ENCODE results near the gene ERCC1. TPM values are rescaled to one million over a fixed set of nuclear protein-coding genes. Genes with fewer than 3 reads are reported as not detected.

The ERCC1 gene
- total and polyA plus RNA-seq, 2 of the 13 experiments (the other 11 are each of a cell fraction or from before 2014, with no cell fraction given): 40.0 to 66.4 TPM

GRCh38 chr19:45424191-45425058, 708 bp upstream of the ERCC1 start (continued):
- TF ChIP-seq, protein P1, sequence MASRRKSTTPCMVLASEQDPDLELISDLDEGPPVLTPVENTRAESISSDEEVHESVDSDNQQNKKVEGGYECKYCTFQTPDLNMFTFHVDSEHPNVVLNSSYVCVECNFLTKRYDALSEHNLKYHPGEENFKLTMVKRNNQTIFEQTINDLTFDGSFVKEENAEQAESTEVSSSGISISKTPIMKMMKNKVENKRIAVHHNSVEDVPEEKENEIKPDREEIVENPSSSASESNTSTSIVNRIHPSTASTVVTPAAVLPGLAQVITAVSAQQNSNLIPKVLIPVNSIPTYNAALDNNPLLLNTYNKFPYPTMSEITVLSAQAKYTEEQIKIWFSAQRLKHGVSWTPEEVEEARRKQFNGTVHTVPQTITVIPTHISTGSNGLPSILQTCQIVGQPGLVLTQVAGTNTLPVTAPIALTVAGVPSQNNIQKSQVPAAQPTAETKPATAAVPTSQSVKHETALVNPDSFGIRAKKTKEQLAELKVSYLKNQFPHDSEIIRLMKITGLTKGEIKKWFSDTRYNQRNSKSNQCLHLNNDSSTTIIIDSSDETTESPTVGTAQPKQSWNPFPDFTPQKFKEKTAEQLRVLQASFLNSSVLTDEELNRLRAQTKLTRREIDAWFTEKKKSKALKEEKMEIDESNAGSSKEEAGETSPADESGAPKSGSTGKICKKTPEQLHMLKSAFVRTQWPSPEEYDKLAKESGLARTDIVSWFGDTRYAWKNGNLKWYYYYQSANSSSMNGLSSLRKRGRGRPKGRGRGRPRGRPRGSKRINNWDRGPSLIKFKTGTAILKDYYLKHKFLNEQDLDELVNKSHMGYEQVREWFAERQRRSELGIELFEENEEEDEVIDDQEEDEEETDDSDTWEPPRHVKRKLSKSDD (CRISPR knock-in tag; IDR thresholded peaks at IDR 0.05; ENCODE audit: low read depth): no peak
- TF ChIP-seq DNMT1 (CRISPR knock-in tag; IDR thresholded peaks at IDR 0.05): no peak
- no peak for TF ChIP-seq MXD4 (CRISPR knock-in tag; IDR thresholded peaks at IDR 0.05)
- no peak for TF ChIP-seq ZFX (CRISPR knock-in tag; IDR thresholded peaks at IDR 0.05; ENCODE audit: low read depth)
- no peak for TF ChIP-seq ZNF562 (CRISPR knock-in tag; IDR thresholded peaks at IDR 0.05; ENCODE audit: borderline replicate concordance)
- TF ChIP-seq TCF7L2 (IDR thresholded peaks at IDR 0.05; ENCODE audit: low read depth, low read length): no peak
- no peak for TF ChIP-seq ZNF790 (CRISPR knock-in tag; IDR thresholded peaks at IDR 0.05; ENCODE audit: borderline replicate concordance)
- TF ChIP-seq HMG20A (CRISPR knock-in tag; IDR thresholded peaks at IDR 0.05; ENCODE audit: borderline replicate concordance): no peak
- no peak for TF ChIP-seq THAP9 (CRISPR knock-in tag; IDR thresholded peaks at IDR 0.05; ENCODE audit: borderline replicate concordance)
- no peak for TF ChIP-seq HMGA1 (CRISPR knock-in tag; conservative IDR thresholded peaks at IDR 0.05)
- TF ChIP-seq ZNF17 (CRISPR knock-in tag; IDR thresholded peaks at IDR 0.05): no peak
- no peak for TF ChIP-seq SNAPC2 (CRISPR knock-in tag; IDR thresholded peaks at IDR 0.05)
- no peak for TF ChIP-seq GTF3A (CRISPR knock-in tag; conservative IDR thresholded peaks at IDR 0.05)
- no peak for TF ChIP-seq ETS1 (CRISPR knock-in tag; IDR thresholded peaks at IDR 0.05)
- TF ChIP-seq, protein P2, sequence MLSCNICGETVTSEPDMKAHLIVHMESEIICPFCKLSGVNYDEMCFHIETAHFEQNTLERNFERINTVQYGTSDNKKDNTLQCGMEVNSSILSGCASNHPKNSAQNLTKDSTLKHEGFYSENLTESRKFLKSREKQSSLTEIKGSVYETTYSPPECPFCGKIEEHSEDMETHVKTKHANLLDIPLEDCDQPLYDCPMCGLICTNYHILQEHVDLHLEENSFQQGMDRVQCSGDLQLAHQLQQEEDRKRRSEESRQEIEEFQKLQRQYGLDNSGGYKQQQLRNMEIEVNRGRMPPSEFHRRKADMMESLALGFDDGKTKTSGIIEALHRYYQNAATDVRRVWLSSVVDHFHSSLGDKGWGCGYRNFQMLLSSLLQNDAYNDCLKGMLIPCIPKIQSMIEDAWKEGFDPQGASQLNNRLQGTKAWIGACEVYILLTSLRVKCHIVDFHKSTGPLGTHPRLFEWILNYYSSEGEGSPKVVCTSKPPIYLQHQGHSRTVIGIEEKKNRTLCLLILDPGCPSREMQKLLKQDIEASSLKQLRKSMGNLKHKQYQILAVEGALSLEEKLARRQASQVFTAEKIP (CRISPR knock-in tag; IDR thresholded peaks at IDR 0.05; ENCODE audit: borderline replicate concordance): no peak
- TF ChIP-seq POLR2G (IDR thresholded peaks at IDR 0.05; ENCODE audit: low read depth, low read length): peak; percentile 80
- no peak for TF ChIP-seq ATF6 (CRISPR knock-in tag; conservative IDR thresholded peaks at IDR 0.05)
